ENCODE results near the gene PCNX2.
"Not testable (repeated sequence)": the region's sequence is repeated elsewhere in the genome, so short reads cannot be mapped to it uniquely, and the experiment has no call there.

The PCNX2 gene

DNA sequence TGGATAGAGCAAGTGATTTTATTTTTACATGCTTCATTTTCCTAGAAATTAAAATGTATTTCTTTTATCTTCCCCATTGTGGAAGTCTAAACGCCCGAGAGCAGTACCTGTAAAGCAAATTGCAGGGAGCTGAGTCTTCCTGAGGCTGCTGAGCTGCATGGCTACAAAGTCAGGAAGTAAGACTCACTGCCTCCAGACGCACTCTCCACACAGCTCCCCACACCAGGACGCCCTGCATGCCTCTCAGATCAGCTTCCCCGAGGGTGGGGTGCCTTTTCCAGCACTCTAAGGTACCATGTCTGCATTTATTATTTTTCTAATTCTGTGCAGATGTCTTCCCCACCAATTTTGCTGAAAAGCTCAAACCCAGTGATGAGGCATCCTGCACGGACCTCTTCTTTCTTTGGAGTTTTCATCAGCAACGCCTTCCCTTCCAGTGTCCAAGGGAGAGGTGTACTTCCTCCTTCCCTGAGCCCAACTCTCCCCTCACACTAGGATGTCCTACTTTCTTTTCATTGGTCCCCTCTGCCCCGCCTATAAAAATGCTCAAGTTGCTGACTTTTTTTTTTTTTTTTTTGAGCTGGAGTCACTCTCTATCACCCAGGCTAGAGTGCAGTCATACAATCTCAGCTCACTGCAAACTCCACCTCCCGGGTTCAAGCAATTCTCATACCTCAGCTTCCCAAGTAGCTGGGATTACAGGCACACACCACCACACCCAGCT is 114.7 kb downstream of the PCNX2 start:
- no peak overlapping the region for H3K4me3 ChIP-seq (ENCODE audit: severe bottlenecking)
- H3K27ac ChIP-seq (ENCODE audit: poor library complexity, severe bottlenecking): no peak overlapping the region
- no peak for ATAC-seq (ENCODE audit: low read depth)
- H3K27me3 ChIP-seq (ENCODE audit: insufficient read depth, poor library complexity, severe bottlenecking): no peaks in the 10 kb centered on the region
- peaks cover 8% of the 10 kb centered on the region for H3K4me1 ChIP-seq (ENCODE audit: insufficient read depth, poor library complexity, severe bottlenecking)
- H3K36me3 ChIP-seq (ENCODE audit: low read depth): peaks cover 43% of the 10 kb centered on the region
- DNase-seq (ENCODE audit: low spot score): no peak
- H3K9me3 ChIP-seq (ENCODE audit: severe bottlenecking): peaks cover 2% of the 10 kb centered on the region
- no peak for TF ChIP-seq CTCF (IDR thresholded peaks at IDR 0.05; ENCODE audit: poor library complexity, severe bottlenecking)

GRCh38 chr1:233179638-233180037 is 115.9 kb downstream of the PCNX2 start:
- H3K4me1 ChIP-seq (ENCODE audit: insufficient read depth, poor library complexity, severe bottlenecking); H3K9me3 ChIP-seq (ENCODE audit: severe bottlenecking); H3K27ac ChIP-seq (ENCODE audit: poor library complexity, severe bottlenecking); DNase-seq (ENCODE audit: low spot score); ATAC-seq (ENCODE audit: low read depth); H3K27me3 ChIP-seq (ENCODE audit: insufficient read depth, poor library complexity, severe bottlenecking); H3K4me3 ChIP-seq (ENCODE audit: severe bottlenecking): not testable (repeated sequence)
- peaks cover 43% of the 10 kb centered on the region for H3K36me3 ChIP-seq (ENCODE audit: low read depth)

DNA sequence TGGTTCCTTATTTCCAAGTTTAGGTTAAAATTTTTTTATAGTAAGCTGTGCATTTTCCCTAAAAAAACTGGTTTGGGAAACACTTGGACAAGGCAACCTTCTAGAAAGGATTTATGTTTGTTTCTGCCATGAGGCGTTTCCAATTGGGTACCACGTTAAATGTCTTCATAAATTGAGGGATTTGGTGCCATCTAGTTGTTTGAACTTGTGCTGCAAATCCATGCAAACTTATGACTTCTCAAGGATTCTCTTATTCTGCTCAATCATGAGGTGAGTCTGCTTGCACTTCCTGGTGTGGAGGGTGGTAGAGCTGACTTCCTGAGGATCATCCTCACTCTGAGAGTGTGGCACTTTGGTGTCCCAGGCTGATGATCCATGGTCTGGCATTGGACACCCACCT is 123.3 kb downstream of the PCNX2 start:
- ATAC-seq (ENCODE audit: low read depth) (no peak), DNase-seq (ENCODE audit: low spot score) (no peak)
- H3K27ac ChIP-seq (ENCODE audit: poor library complexity, severe bottlenecking): no peak overlapping the region
- no peaks in the 10 kb centered on the region for H3K27me3 ChIP-seq (ENCODE audit: insufficient read depth, poor library complexity, severe bottlenecking)
- peaks cover 27% of the 10 kb centered on the region for H3K36me3 ChIP-seq (ENCODE audit: low read depth)
- H3K4me3 ChIP-seq (ENCODE audit: severe bottlenecking): no peak overlapping the region
- TF ChIP-seq CTCF (IDR thresholded peaks at IDR 0.05; ENCODE audit: poor library complexity, severe bottlenecking): no peak
- H3K9me3 ChIP-seq (ENCODE audit: severe bottlenecking): no peaks in the 10 kb centered on the region
- H3K4me1 ChIP-seq (ENCODE audit: insufficient read depth, poor library complexity, severe bottlenecking): no peaks in the 10 kb centered on the region

DNA sequence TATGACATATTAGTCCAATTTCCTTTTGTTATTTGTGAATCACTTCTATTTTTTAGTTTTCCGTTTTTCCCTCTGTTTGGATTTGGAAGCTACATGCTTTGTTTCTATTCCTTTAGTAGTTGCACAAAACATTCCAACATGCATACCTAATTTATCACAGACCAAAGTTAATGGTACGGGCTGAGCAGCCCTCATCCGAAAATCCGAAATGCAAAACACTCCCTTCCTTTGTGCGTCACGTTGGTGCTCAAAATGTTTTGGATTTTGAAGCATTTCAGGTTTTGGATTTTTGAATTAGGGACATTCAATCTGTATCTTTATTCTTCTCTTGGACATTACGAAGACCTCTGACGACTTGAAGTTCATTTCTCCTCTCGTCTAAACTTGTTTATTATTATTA is 124.8 kb downstream of the PCNX2 start:
- H3K27ac ChIP-seq (ENCODE audit: poor library complexity, severe bottlenecking): no peak overlapping the region
- no peaks in the 10 kb centered on the region for H3K9me3 ChIP-seq (ENCODE audit: severe bottlenecking)
- DNase-seq (ENCODE audit: low spot score): no peak

GRCh38 chr1:233168384-233168783 is 127.1 kb downstream of the PCNX2 start:
- Histone ChIP-seq H3K4me3 (ENCODE audit: severe bottlenecking) (no peak overlapping the region), H3K9me3 (ENCODE audit: severe bottlenecking) (no peaks in the 10 kb centered on the region), H3K27me3 (ENCODE audit: insufficient read depth, poor library complexity, severe bottlenecking) (no peaks in the 10 kb centered on the region), H3K27ac (ENCODE audit: poor library complexity, severe bottlenecking) (no peak overlapping the region), H3K36me3 (ENCODE audit: low read depth) (peaks cover 25% of the 10 kb centered on the region), H3K4me1 (ENCODE audit: insufficient read depth, poor library complexity, severe bottlenecking) (no peaks in the 10 kb centered on the region)
- no peak for TF ChIP-seq CTCF (IDR thresholded peaks at IDR 0.05; ENCODE audit: poor library complexity, severe bottlenecking)
- ATAC-seq (ENCODE audit: low read depth): peak; percentile 46; the same call in 1 of the 3 replicates
- DNase-seq (ENCODE audit: low spot score): no peak

More for the DNA sequence above, 124.8 kb downstream of the PCNX2 start:
- Histone ChIP-seq H3K4me3 (ENCODE audit: severe bottlenecking) (no peak overlapping the region), H3K27me3 (ENCODE audit: insufficient read depth, poor library complexity, severe bottlenecking) (no peaks in the 10 kb centered on the region), H3K4me1 (ENCODE audit: insufficient read depth, poor library complexity, severe bottlenecking) (no peaks in the 10 kb centered on the region), H3K36me3 (ENCODE audit: low read depth) (peaks cover 15% of the 10 kb centered on the region)
- ATAC-seq (ENCODE audit: low read depth): no peak
- TF ChIP-seq CTCF (IDR thresholded peaks at IDR 0.05; ENCODE audit: poor library complexity, severe bottlenecking): no peak

Data from RWPE2 (cell line).